GM21381 (cell line): ENCODE results near the gene UPF1.

Experiments used
- ATAC-seq: cut with Tn5 transposase; IDR thresholded peaks from one replicate; pipeline ENCODE4 v1.9.1; 2021; ENCODE audit warnings: mild to moderate bottlenecking, moderate library complexity; ENCODE audit not compliant: unreplicated experiment

Gene UPF1

GRCh38 chr19:18834644-18834984 lies 2.9 kb downstream of the UPF1 start:
- ATAC-seq: no peak

DNA sequence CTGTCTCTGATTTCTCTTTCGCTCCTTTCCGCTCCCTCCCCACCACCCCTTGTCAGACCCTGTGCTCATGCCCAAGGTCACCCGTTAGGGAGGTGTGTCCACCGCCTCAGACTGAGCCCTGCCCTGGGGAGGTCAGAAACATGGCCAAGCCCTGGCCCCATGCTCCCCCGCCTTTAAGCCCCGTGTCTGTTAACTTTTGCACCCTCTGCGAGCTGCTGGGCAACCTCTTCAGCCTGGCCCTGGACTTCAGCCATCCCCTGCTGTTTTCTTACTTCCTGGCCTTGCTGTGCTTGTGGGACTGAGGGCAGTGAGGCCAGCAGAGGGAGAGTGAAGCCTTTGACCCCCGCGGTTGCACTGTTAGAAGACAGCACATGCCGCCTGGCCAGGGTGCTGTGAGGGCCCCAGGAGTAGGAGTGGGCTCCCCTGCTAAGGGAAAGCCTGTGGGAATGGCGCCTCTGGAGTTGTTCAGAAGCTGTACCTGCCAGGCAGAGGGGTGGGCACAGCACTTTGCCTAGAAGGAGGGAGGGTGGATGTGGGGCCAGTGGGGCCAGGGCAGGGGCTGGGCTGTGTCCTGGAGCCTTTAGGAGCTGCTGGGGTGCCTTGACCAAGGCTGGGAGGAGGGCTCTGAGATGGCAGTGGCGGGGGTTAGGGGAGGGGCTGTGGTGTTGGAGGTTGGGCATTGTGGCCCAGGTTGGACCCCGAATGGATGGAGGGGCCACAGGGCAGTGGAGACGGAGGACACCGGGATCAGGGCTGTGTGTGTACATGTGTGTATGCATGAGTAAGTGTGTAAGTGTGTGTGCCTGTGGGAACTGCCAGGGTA lies 7.9 kb downstream of the UPF1 start:
- ATAC-seq: no peak

DNA sequence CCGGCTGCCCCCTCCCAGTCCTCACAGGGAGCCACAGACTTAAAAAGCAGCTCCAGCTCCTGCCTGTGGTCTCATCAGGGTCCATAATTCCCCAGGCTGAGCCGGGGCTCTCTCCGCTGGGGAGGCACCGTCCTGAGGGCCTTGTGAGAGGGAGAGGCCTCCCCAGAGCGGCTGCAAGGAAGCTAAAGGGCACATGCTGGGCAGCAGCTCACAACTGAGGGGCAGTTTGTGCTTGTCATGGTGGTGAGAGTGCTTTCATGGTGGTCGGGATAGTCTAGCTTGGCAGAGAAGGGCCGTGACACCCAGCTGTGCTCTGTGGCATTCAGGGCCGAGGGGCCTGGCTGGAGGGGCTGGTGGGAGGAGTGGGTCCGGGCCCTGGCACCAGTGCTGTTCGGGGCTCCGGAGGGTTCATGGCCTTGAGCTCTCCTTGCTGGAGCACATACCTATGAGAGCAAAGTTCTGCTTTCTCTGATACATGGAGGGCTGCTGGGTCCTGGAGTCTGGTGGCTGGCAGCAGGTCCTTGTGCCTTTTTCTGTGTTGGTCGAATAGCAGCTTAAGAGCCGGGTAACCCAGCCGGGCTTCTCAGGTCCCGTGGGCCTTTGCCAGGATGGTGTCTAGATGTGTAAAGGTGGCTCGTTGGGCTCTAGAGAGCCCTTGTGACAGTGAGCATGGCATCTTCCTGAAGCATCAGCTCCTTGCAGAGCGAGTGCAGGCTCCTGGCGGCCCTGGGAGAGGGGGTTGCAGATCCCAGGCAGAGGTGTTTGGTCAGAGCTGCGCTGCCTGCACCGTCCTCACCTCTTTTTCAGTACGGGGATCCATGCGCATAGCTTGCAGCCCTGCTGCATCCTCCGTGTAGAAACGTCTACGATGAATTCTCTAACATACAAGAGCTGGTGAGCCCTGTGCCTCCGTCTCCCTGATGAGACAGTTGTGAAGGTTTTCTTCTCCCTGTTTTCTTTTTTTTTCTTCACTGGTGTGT lies 8.8 kb downstream of the UPF1 start:
- ATAC-seq: no peak

GRCh38 chr19:18841400-18841799 lies 9.6 kb downstream of the UPF1 start:
- ATAC-seq: no peak

- ATAC-seq: no peak
Measured at GRCh38 chr19:18842166-18842565, 10.4 kb downstream of the UPF1 start.

GRCh38 chr19:18843960-18844359 lies 12.2 kb downstream of the UPF1 start:
- ATAC-seq: no peak

GRCh38 chr19:18844806-18845329 lies 13.1 kb downstream of the UPF1 start:
- no peak for ATAC-seq

DNA sequence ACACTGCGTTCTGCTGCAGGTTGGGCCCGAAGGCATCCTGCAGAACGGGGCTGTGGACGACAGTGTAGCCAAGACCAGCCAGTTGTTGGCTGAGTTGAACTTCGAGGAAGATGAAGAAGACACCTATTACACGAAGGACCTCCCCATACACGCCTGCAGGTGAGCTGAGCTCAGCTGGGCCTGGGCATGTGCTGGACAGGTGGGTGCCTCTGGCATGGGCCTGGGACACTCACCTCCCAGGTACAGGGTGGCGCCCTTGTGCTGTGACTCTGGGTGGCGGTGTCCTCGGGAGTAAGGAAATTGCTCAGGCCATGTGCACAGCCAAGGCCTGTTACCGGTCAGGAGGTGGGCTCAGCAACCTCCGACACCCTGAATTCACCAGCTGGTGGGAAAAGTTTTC lies 14.2 kb downstream of the UPF1 start:
- no peak for ATAC-seq

- ATAC-seq: no peak
Measured at GRCh38 chr19:18846862-18847548, 15.2 kb downstream of the UPF1 start.

DNA sequence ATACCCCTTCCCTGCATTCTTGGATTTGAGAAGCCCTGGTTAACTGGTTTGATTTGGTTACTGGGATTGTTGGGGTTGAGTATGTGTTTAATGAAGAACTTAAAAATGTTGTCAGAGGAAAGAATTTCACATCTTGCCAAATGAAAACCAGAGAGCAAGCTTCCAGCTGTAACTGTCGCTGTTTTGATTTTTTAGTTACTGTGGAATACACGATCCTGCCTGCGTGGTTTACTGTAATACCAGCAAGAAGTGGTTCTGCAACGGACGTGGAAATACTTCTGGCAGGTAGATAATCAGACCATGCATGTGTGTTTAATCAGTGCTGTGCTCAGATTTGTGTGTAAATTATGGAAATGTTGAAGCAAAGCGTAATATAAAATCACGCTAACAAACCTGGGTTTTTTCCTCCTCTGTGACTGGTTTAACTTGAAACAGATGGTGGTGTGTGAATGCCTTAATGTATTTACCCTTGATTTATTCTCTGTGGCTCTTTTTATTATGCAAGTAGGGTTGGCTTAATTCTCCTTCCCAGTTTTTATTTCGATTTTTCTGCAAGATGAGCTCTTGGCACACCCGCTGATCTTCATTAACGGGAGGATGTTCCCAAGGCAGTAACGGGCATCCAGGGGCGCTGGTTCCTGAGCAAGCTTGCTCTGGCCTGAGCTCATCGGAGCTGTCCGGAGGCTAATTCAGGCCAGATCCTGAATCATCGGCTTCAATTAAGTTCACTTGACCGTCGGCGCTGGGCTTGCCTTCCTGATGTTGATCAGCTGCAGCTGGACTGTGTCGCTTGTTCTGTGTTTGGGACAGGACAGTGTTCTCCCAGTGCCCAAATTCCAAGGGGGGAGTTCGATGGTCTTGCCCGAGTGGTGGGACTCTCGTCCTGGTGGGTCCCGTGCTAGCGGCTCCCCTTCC lies 16.0 kb downstream of the UPF1 start:
- ATAC-seq: no peak

DNA sequence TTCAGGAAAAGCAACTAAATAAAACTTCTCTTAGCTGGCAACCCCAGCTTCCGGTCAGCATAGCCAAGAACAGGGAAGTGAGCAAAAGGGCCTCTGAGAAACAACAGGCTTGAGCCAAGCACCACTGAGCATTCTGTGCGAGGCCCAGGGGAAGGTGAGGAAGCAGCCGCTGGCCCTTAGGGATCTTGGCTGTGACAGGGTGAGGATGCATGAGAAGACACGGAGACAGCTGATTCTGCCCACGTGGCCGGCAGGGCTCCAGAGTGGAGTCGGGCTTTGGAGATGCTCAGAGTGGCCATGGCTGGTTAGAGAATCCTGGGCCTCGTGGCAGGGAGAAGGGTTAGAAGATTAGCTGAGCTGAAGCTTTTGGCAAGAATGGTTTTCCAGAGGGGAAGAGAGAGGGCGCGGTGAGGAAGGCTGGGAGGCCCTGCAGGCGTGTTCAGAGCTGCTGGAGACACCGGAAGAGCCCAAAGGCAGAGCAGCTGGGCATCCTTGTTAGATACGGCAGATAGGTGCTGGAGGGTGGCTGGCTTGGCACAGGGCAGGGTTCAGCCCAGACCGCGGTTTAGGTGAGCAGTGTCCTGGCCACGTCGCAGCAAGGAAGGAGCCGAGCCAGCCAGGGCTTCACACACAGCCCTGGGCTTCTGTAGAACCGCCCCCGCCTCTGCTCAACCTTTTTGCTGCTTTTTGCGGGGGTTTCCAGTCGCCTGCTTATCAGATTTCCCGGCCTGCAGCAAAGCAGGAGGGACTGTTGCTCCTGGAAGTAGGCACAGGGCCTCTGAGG lies 17.3 kb downstream of the UPF1 start:
- no peak for ATAC-seq

DNA sequence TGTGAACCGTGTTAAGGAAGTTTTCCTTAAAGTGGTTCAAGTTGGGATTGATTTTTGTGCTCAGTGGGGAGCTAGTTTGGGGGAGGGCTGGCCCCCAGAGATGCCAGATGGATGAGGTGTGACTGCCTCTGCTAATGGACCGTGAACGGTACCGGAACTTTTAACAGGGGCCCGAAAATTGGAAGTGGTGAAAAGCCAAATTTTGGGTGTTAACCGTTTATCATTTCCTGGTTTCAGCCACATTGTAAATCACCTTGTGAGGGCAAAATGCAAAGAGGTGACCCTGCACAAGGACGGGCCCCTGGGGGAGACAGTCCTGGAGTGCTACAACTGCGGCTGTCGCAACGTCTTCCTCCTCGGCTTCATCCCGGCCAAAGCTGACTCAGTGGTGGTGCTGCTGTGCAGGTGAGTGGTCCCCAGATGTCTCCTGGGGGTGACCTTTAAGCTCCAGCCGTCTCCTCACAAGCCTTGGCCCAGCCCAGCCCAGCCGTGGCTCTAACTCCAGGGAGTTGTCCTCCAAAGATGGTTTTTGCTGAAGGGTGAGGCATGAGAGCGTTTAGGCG lies 18.2 kb downstream of the UPF1 start:
- ATAC-seq: no peak

GRCh38 chr19:18850471-18851375 lies 19.0 kb downstream of the UPF1 start:
- no peak for ATAC-seq

- ATAC-seq: no peak
Measured at GRCh38 chr19:18851673-18852325, 20.0 kb downstream of the UPF1 start.

DNA sequence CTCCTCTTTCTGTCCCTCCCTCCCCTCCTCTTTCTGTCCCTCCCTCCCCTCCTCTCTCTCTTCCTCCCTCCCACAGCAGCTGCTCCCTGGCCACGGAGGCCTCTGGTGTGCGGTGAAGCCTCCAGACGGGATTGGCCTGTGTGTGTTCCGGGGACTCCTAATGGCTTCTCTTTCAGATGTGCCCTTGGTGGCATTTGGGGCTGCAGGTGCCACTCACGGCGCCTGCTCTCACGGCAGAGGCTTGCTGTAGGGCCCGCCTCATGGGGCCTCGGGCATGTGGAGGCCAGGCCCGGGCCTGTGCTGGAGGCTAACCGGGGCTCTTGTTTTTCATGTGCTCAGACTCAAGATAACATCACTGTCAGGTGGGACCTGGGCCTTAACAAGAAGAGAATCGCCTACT lies 20.9 kb downstream of the UPF1 start:
- no peak for ATAC-seq

GRCh38 chr19:18853755-18854427 lies 22.1 kb downstream of the UPF1 start:
- ATAC-seq: no peak

GRCh38 chr19:18854982-18855381 lies 23.2 kb downstream of the UPF1 start:
- ATAC-seq: no peak
